GM18526 (cell line): ENCODE results near the gene ARHGAP32.

Experiments
- POLR2A ChIP-seq: IDR thresholded peaks from 3 replicates; pipeline ENCODE4 v1.6.1; 2011; ENCODE audit not compliant: insufficient read length; ENCODE audit errors: extremely low read depth

The ARHGAP32 gene

GRCh38 chr11:128924510-128925249, 267.4 kb downstream of the ARHGAP32 start:
- no peak for TF ChIP-seq POLR2A

- no peak for TF ChIP-seq POLR2A
These were observed 268.0 kb downstream of the ARHGAP32 start for GRCh38 chr11:128924104-128924503.

GRCh38 chr11:128921793-128922192, 270.3 kb downstream of the ARHGAP32 start:
- no peak for TF ChIP-seq POLR2A

DNA sequence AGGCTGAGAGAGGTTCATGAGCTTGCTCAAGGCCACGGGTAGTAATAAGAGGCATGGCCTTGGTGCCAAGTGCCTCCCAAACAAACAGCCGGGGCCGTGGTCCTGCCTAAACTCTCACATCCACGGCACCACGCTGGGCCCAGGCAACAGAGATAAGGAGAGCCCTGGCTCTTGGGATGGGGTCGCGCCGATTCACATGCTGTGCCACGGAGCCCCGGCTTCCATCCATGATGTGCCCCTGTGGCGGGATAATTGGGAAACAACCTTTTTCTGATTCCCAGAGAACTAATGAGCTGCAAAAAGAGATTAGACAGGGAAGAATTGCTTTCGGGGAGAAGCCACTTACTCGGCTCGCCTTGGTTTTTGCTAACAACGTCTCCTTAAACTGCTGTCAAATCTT, 271.5 kb downstream of the ARHGAP32 start:
- no peak for TF ChIP-seq POLR2A

DNA sequence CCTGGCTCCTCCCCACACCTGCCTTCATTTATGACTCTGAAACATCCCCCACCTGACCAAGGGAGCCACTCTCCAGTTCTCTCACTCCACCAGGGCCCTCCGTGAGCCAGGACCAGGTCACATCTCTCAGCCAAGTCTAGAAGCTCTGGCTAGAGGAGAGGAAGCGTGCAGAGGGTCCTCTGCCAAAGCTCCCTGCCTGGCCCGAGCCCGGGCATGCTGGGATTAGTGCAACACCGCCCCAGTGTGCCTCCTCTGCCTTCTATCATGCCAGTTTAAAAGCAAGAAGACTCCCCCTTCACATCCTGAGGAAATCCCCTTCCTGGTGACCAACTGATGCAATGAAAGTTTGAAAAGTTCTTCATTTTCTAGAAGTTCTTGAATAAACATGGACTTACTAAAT, 272.9 kb downstream of the ARHGAP32 start:
- TF ChIP-seq POLR2A, result no peak

- TF ChIP-seq POLR2A, result no peak
These were observed 274.9 kb downstream of the ARHGAP32 start for GRCh38 chr11:128917144-128917724.

DNA sequence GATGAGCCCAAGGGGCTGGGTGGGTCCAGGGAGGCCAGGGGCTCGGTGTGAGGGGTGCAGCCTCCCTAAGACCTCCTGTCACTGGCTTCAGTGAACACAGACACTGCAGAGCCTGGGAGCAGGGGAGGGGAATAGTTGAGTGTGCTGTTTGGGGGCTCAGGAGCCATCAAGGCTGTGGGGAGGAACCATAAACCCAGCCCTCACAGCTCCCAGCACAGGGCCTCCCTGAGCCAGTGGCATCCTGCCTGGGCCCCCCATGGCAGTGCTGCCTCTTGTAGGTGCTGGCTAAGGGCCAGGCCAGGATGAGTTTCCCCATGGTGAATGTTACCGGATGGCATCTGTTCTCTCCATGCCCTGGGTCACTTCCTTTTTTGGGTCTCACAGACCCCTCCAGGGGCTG, 275.4 kb downstream of the ARHGAP32 start:
- no peak for TF ChIP-seq POLR2A

DNA sequence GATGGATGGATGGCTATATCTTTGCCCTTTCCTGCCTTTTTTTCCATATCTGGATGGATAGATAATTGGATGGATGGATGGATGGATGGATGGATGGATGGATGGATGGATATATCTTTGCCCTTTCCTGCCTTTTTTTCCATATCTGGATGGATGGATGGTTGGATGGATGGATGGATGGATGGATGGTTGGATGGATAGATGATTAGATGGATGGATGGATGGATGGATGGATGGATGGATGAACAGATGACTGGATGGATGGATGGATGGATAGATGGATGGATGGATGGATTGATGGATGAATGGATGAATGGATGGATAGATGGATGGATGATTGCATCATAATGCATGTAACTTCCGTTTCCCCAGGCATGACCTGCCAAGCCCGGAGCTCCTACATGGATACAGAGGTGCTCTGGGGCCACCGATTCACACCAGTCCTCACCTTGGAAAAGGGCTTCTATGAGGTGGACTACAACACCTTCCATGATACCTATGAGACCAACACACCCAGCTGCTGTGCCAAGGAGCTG, 276.0 kb downstream of the ARHGAP32 start:
- no peak for TF ChIP-seq POLR2A

DNA sequence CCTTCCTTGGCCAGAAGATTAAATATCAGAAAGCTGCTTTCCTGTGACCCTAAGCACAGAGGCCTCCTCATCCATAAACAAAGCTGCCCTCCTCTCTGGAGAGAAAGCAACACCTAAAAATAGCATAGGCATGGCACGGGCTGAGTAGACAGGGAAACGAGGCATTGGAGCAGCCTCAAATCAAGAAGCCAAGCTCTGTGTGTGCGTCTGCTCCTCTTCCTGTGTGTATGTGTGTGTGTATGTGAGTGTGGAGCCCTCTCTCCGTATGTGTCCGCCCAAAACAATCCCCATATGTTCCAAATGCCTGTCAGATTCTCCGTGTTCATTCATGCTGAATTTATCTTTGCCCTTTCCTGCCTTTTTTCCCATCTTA, 277.0 kb downstream of the ARHGAP32 start:
- no peak for TF ChIP-seq POLR2A
